HG03521 (cell line): ENCODE measurements around the gene HDAC4.

ENCODE experiments used
- ATAC-seq: cut with Tn5 transposase; IDR thresholded peaks from one replicate; pipeline ENCODE4 v1.9.1; 2021; ENCODE audit warnings: mild to moderate bottlenecking, moderate library complexity; ENCODE audit not compliant: unreplicated experiment

HDAC4 gene

GRCh38 chr2:239194731-239195317, 206.0 kb downstream of the HDAC4 start:
- ATAC-seq: no peak

DNA sequence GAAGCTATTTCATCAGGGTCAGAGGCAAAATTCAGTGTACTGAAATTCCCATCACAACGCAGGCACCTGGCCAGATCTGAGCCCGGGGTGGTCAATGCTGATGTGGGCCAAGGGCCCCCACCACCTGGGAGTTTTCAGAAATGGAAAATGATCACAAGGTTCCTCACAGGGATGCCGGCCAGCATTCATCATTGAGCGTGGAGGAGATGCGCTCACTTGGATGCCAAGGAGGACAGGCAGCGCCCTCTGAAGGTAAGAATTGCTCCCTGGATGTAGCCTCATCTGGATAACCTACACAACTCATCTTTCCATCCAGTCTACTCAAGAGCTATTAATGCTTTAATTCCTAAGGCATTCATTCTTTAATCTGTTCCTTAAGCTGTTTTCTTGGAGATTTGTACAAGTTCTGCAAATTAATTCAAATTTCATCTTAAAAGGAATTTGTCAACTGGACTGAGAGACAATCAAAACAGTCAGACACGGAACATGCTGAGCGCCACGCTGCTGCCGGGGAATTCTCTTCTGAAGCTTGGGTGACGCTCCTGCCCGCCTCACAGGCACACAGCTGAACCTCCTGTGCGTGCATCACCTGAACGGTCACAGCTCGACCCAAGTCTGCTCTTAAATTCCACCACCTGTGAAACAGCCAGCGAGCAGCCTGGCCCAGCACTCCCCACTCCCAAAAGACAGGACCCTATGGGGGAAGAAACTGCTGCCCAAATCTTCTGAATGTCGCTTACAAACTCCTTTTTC, 206.7 kb downstream of the HDAC4 start:
- no peak for ATAC-seq

- ATAC-seq: no peak
Observed at GRCh38 chr2:239193401-239193811, 207.4 kb downstream of the HDAC4 start.

- ATAC-seq: no peak
Observed at GRCh38 chr2:239192975-239193374, 207.8 kb downstream of the HDAC4 start.

DNA sequence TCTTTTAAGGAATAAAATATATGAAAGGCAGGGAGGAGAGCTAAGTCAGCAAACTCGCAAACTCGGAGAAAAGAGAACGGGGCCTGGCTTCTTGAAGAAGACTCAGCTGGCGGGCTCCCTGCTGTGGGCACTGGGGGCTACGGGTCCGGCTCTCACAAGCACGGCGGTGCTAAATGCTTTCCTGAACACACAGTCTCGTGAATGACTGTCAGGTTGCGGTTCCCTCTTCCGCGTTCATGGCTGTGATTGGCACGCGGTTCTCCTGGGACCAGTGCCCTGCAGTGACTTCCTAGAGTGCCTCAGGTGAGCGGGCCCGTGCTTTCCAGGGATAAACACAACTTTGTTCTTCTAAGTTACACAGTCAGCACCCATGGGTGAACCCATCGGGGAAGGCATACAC, 208.4 kb downstream of the HDAC4 start:
- ATAC-seq: no peak

DNA sequence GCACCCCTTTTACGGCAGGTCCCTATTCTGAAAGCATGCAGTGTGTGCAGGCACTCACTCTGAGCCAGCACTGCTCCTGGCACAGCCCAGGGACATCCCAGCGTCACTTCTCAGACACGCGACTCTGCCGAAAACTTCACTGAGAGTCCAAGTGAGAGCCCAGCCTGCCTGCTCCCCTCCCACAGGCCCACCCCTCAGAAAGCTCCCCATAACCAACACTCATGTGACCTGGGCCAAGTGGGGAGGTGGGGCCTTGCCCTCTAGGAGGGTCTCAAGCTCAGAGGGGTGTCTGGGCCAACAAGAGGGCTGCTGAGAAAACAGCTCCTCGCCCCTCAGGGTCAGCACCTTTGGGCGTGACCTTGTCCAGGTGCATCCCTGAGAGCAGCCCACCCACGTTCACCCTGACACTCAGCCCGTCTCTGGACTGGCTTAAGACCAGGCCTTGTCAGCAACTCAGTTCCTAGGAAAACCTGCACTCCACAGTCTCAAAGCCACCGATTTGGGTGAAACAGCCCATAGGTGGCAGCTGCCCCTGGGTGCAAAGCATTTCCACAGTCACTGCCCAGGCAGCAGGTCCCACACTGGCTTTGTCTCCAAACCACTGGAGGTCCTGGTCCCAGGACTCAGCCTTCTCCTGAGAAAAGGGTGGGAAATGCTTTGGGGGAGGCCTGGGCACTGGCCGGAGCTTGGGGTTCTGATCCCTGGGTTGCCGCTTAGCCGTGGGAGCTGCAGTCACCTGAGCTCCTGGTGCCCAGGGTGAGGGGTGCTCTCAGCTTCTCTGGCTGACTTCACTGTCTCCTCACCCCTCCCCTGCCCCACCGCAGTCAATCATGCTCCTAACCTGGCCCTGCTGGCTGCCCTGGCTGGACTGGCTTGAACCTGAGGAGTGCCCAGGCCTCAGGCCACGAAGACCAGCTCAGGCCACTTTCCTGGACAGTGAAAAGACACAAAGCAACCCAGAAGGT, 209.6 kb downstream of the HDAC4 start:
- no peak for ATAC-seq

- ATAC-seq: no peak
Observed at GRCh38 chr2:239190361-239190760, 210.5 kb downstream of the HDAC4 start.

DNA sequence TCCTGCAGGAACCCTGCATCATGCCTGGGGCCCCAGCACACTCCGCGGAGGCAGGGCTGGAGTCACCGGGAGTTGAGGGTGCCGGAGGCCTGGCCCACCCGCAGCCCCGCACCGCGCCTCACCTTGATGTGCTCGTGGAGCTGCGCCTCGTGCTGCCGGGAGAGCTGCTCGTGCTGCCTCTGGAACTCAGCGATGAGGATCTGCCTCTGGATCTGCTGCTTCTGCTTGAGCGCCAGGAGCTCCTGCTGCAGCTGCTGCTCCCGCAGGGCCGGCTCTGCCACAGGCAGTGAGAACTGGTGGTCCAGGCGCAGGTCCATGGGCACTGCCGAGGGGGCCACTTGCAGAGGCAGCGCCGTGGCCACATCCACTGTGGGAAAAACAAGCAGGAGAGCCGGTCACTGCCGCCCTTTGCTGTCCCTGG, 211.1 kb downstream of the HDAC4 start:
- no peak for ATAC-seq

DNA sequence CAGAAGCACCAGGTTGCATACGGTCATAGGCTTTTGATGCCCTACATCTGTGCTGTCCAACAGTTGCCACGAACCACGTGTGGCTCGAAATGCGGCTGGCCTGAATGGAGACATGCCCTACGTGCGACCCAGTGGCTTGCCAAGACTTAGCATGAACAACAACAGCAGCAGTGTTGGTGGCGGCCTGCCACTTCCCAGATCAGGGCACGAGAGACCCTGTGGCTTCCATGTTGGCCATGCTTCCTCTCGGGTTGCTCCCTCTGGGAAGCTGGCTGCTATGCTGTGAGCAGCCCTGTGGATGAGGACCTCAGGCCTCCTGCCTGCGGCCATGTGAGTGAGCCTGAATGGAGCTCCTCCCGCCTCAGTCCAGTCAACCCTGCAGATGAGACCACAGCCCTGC, 212.3 kb downstream of the HDAC4 start:
- ATAC-seq: no peak

DNA sequence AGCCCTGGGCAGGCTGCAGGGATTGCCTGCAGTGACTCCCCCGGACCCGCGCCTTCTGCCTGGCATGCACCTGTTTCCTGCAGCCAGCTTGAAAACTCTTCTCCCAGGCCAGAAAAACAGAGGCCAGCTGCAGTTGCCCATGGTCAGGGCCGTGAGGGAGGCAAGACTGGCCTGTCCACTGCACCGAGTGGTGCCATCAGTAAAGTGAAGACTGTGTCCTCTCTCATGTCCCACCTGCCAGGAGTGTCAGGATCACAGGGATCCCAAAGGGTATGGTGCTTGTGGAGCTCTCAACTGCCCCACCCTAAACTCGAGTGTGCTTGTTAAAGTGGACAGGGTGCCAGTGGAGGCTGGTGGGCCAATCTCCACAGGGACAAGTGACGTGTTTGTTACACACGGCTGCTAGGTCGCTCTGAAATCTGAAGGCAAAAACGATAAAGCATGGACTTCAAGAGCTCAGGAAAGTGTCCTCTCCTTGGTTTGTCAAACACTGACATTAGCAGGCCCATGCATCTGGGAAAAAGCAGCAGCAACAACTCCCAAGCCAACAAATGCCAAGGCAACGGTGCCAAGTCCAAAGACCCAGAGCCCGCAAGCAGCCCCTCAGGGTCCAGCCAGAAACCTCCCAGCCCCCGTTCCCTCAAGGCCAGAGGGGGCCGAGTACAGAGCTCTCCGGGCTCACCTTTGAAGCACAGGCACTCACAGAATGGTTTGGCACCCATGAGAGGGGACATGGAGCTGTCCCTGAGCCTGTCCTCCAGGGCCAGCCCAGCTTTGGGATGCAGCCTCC, 213.2 kb downstream of the HDAC4 start:
- no peak for ATAC-seq

- no peak for ATAC-seq
Observed at GRCh38 chr2:239186516-239187357, 214.1 kb downstream of the HDAC4 start.

DNA sequence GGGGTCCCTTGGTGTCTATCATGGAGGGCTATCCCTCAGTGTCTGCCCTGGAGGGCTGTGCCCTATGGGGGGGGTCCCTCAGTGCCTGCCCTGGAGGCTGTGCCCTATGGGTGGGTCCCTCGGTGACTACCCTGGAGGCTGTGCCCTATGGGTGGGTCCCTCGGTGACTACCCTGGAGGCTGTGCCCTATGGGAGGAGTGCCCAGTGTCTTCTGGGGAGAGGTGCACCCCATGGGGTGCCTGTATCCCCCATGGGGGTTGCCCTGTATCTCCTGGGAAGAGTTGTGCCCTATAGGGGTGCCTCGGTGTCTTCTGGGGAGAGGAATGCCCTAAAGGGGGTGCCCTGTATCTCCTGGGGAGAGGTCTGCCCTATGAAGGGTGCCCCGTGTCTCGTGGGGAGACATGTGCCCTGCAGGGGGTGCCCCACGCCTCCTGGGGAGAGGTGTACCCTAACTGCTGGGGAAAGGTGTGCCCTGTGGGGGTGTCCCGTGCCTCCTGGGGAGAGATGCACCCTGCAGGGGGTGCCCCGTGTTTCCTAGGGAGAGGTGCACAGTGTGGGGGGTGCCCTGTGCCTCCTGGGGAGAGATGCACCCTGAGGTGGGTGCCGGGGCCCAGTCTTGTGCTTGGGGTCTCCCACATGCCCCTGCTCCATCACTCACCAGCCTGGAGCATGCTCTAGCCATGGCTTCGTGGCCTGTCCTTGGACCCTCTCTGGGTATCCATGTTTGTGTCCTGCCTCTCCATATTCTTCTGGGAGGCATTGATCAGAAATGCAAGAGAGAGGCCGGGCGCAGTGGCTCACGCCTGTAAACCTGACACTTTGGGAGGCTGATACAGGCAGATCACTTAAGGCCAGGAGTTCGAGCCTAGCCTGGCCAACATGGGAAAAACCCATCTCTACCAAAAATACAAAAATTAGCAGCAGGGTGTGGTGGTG, 215.6 kb downstream of the HDAC4 start:
- ATAC-seq: no peak

DNA sequence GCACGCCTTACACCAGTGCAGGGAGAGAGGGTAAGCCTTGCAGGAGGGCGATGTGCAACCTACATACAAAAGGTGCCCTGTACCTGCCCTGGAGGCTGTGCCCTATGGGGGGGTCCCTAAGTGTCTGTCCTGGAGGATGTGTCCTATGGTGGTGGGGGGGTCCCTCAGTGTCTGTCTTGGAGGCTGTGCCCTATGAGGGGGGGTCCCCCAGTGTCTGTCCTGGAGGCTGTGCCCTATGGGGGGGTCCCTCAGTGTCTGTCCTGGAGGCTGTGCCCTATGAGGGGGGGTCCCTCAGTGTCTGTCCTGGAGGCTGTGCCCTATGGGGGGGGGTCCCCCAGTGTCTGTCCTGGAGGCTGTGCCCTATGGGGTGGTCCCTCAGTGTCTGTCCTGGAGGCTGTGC, 216.6 kb downstream of the HDAC4 start:
- no peak for ATAC-seq

- no peak for ATAC-seq
Observed at GRCh38 chr2:239182981-239183791, 217.6 kb downstream of the HDAC4 start.

GRCh38 chr2:239181903-239182581, 218.8 kb downstream of the HDAC4 start:
- no peak for ATAC-seq

- ATAC-seq: no peak
Observed at GRCh38 chr2:239181074-239181902, 219.5 kb downstream of the HDAC4 start.
